SK-N-SH treated with all-trans-retinoic acid at 6 μM for 48 hours (cell line): Measurements from ENCODE around the gene F13B.
"Not testable (repeated sequence)": the region's sequence is repeated elsewhere in the genome, so short reads cannot be mapped to it uniquely, and the experiment has no call there.

Source experiments
- ATAC-seq: fragments of 200-7000 bp; cut with Tn5 transposase; 3 replicates; pipeline ENCODE4 v1.9.1; 2020; ENCODE audit warnings: mild to moderate bottlenecking, moderate library complexity
- ARNTL ChIP-seq: fragments of 450-650 bp; formaldehyde crosslinking; IDR thresholded peaks from 2 replicates; pipeline ENCODE4 v1.5.0; 2020; ENCODE audit warnings: low read depth, mild to moderate bottlenecking, moderate library complexity, borderline replicate concordance
- BACH2 ChIP-seq: fragments of 250-450 bp; sonication (Bioruptor Pico); IDR thresholded peaks from 2 replicates; pipeline ENCODE4 v1.9.0; 2021; ENCODE audit warnings: mild to moderate bottlenecking, borderline replicate concordance
- CREB5 ChIP-seq: fragments of 250-450 bp; sonication (Bioruptor Pico); IDR thresholded peaks from 2 replicates; pipeline ENCODE4 v1.5.1; 2020; ENCODE audit warnings: low read depth, mild to moderate bottlenecking, moderate library complexity
- CSDC2 ChIP-seq: fragments of 250-450 bp; sonication (Bioruptor Pico); IDR thresholded peaks from 2 replicates; pipeline ENCODE4 v1.5.0; 2020; ENCODE audit warnings: mild to moderate bottlenecking, moderate library complexity
- ESRRG ChIP-seq: fragments of 250-450 bp; sonication (Bioruptor Pico); IDR thresholded peaks from 2 replicates; pipeline ENCODE4 v1.6.1; 2021; ENCODE audit warnings: mild to moderate bottlenecking
- GLIS3 ChIP-seq: fragments of 250-450 bp; sonication (Bioruptor Pico); IDR thresholded peaks from 2 replicates; pipeline ENCODE4 v1.5.0; 2020; ENCODE audit warnings: mild to moderate bottlenecking, moderate library complexity
- ISL1 ChIP-seq: fragments of 250-450 bp; sonication (Bioruptor Pico); IDR thresholded peaks from 2 replicates; pipeline ENCODE4 v2.1.2; 2022; ENCODE audit warnings: mild to moderate bottlenecking, moderate library complexity
- OSR1 ChIP-seq: fragments of 250-450 bp; sonication (Bioruptor Pico); IDR thresholded peaks from 2 replicates; pipeline ENCODE4 v1.8.0; 2022; ENCODE audit warnings: moderate library complexity, mild to moderate bottlenecking, inconsistent platforms
- POU6F1 ChIP-seq: fragments of 250-450 bp; sonication (Bioruptor Pico); IDR thresholded peaks from 2 replicates; pipeline ENCODE4 v1.8.0; 2021; ENCODE audit warnings: low read depth, mild to moderate bottlenecking, moderate library complexity, borderline replicate concordance
- PPARA ChIP-seq: fragments of 250-450 bp; sonication (Bioruptor Pico); IDR thresholded peaks from 2 replicates; pipeline ENCODE4 v1.5.0; 2020; ENCODE audit warnings: mild to moderate bottlenecking, borderline replicate concordance
- RARB ChIP-seq: fragments of 250-450 bp; sonication (Bioruptor Pico); IDR thresholded peaks from 2 replicates; pipeline ENCODE4 v1.8.0; 2021; ENCODE audit warnings: mild to moderate bottlenecking, moderate library complexity
- TCF4 ChIP-seq: fragments of 250-450 bp; sonication (Bioruptor Pico); IDR thresholded peaks from 2 replicates; pipeline ENCODE4 v1.8.0; 2021; ENCODE audit warnings: mild to moderate bottlenecking, moderate library complexity, borderline replicate concordance
- TOX ChIP-seq: fragments of 250-450 bp; sonication (Bioruptor Pico); IDR thresholded peaks from 2 replicates; pipeline ENCODE4 v1.8.0; 2021; ENCODE audit warnings: mild to moderate bottlenecking, moderate library complexity, borderline replicate concordance
- TSHZ2 ChIP-seq: fragments of 250-450 bp; sonication (Bioruptor Pico); IDR thresholded peaks from 2 replicates; pipeline ENCODE4 v1.5.0; 2020; ENCODE audit warnings: mild to moderate bottlenecking, moderate library complexity
- ZC3H10 ChIP-seq: fragments of 250-450 bp; sonication (Bioruptor Pico); IDR thresholded peaks from 2 replicates; pipeline ENCODE4 v1.5.1; 2021; ENCODE audit warnings: mild to moderate bottlenecking, moderate library complexity
- ZFP3 ChIP-seq: fragments of 250-450 bp; sonication (Bioruptor Pico); IDR thresholded peaks from 2 replicates; pipeline ENCODE4 v1.5.0; 2020; ENCODE audit warnings: mild to moderate bottlenecking, moderate library complexity
- ZFP30 ChIP-seq: fragments of 450-650 bp; formaldehyde crosslinking; IDR thresholded peaks from 2 replicates; pipeline ENCODE4 v1.5.0; 2022; ENCODE audit warnings: mild to moderate bottlenecking, moderate library complexity
- ZNF70 ChIP-seq: fragments of 450-650 bp; formaldehyde crosslinking; IDR thresholded peaks from 2 replicates; pipeline ENCODE4 v1.5.0; 2020; ENCODE audit warnings: mild to moderate bottlenecking, moderate library complexity
- ZNF8 ChIP-seq: fragments of 450-650 bp; formaldehyde crosslinking; IDR thresholded peaks from 2 replicates; pipeline ENCODE4 v1.5.0; 2020; ENCODE audit warnings: mild to moderate bottlenecking, moderate library complexity
- TF ChIP-seq, protein P1 (sequence below): fragments of 250-450 bp; sonication (Bioruptor Pico); IDR thresholded peaks from 2 replicates; pipeline ENCODE4 v1.5.1; 2021; ENCODE audit warnings: mild to moderate bottlenecking, moderate library complexity

F13B gene

GRCh38 chr1:197100677-197101076 lies 33.6 kb upstream of the F13B start:
- TF ChIP-seq ESRRG (no peak), CREB5 (CRISPR knock-in tag) (no peak), ARNTL (no peak), ISL1 (CRISPR knock-in tag) (no peak), OSR1 (CRISPR knock-in tag) (no peak), ZFP30 (no peak), CSDC2 (CRISPR knock-in tag) (no peak), ZNF8 (CRISPR knock-in tag) (no peak), TCF4 (CRISPR knock-in tag) (no peak), ZFP3 (CRISPR knock-in tag) (no peak), TOX (no peak; the same call in 1 of the 2 replicates), ZNF70 (no peak), TSHZ2 (no peak), RARB (no peak), BACH2 (CRISPR knock-in tag) (no peak), GLIS3 (no peak), POU6F1 (no peak)
- no peak for ATAC-seq

DNA sequence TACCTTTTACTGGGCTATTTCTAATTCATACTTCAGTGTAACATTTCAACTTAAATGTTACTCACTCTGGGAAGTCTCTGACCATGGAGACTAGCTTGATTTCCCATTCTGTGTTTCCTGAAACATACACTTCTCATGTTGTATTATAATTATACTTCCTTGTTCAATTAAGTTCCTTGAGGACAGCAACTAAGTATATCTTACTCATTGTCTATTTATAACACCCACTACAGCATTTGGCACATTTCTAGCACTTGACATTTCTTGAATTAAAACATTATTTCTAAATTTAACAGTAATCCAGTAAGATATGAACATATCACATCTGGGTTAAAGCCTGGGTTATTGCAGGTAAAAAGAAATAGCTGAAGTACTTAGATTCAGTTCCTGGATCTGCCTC lies 32.4 kb upstream of the F13B start:
- no peak for ATAC-seq
- TF ChIP-seq ZFP3 (CRISPR knock-in tag) (no peak), CREB5 (CRISPR knock-in tag) (no peak)
- TF ChIP-seq, all 23 proteins: peak for 0

DNA sequence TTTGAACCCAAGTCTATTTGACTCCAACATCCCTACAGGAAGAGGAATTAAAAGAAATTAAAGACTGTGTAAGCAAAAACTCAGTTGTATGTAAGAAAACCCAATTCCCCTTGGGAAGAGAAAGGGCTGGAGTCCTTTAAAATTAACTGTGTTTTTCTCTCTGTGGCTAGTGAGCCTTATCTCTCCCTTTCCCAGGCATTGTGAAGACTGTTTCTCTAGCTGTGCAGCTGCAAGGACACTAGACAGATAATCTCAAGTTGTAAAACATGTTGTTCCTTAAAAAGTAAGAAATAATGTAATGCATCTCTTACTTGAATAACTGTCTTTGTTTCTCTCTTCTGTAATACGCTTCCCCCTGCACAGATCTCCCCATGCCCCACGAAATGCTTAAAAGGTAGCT lies 29.9 kb upstream of the F13B start:
- not testable (repeated sequence) for ATAC-seq

GRCh38 chr1:197096137-197096536 lies 29.1 kb upstream of the F13B start:
- TF ChIP-seq ESRRG (no peak), ZFP30 (no peak)
- TF ChIP-seq, all 23 proteins: peak for 0
- ATAC-seq, result no peak

DNA sequence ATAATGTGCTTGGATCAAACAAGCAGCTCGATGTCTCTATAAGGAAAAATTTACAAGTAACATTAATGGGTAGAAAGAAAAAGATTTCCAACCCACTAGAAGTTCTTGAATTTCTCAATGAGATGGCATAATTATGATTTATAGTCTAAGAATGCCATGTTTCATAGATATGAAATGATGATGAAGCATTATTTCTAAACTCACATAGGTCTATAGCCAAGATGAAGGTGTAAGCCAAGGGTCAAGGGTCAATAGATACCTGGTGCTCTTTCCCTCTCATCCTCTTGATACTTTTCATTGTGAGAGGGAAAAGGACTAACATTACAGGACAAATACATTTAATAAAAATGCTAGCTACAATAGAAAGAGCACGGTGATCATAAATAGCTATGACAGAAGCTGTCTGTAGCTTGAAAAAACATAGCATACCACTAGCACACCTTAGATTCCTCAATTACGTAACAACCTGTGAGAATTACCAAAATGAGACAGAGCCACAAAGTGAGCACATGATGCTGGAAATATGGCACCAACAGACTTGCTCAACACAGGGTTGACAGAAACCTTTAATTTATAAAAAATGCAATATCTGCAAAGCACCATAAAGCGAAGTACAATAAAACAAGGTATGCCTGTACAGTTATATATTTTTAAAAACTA lies 26.3 kb upstream of the F13B start:
- TF ChIP-seq ZC3H10 (CRISPR knock-in tag) (no peak), CREB5 (CRISPR knock-in tag) (no peak), TSHZ2 (no peak), ESRRG (no peak), CSDC2 (CRISPR knock-in tag) (no peak), TCF4 (CRISPR knock-in tag) (no peak), PPARA (CRISPR knock-in tag) (no peak), ZNF8 (CRISPR knock-in tag) (no peak)
- TF ChIP-seq, protein P1, sequence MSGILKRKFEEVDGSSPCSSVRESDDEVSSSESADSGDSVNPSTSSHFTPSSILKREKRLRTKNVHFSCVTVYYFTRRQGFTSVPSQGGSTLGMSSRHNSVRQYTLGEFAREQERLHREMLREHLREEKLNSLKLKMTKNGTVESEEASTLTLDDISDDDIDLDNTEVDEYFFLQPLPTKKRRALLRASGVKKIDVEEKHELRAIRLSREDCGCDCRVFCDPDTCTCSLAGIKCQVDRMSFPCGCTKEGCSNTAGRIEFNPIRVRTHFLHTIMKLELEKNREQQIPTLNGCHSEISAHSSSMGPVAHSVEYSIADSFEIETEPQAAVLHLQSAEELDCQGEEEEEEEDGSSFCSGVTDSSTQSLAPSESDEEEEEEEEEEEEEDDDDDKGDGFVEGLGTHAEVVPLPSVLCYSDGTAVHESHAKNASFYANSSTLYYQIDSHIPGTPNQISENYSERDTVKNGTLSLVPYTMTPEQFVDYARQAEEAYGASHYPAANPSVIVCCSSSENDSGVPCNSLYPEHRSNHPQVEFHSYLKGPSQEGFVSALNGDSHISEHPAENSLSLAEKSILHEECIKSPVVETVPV (CRISPR knock-in tag), result no peak
- ATAC-seq, result no peak
